HCT116 (cell line): ENCODE data around the gene ARHGAP5. TPM values are rescaled to one million over a fixed set of nuclear protein-coding genes. Genes with fewer than 3 reads are reported as not detected.

Experiments used
- ATAC-seq: fragments of 200-7000 bp; cut with Tn5 transposase; 2 replicates; pipeline ENCODE4 v1.9.1; 2020; ENCODE audit warnings: mild to moderate bottlenecking, moderate library complexity
- BruUV-seq: library from RNA; stranded (reverse); fragments of 400-500 nt; replicated peaks from 2 replicates; lab custom pipeline; 2021; lab: Mats Ljungman, UMichigan
- CTCF ChIA-PET: fragments of 300-600 bp; sonication (Branson Sonifier 250); formaldehyde crosslinking; loops from one replicate; lab custom pipeline; 2021; ENCODE audit warnings: antibody characterized with exemption; lab: Charles Lee
- POLR2A ChIA-PET: fragments of 300-600, 350-600 bp; sonication (Branson Sonifier 250); formaldehyde crosslinking; loops from one replicate; lab custom pipeline; 2021; ENCODE audit warnings: antibody characterized with exemption; lab: Charles Lee
- RAD21 ChIA-PET, 2 experiments: fragments of 300-600 bp; sonication (Branson Sonifier 250); formaldehyde crosslinking; loops; one replicate each; lab custom pipeline; 2023; ENCODE audit warnings: low total read pairs in 2 of 2; ENCODE audit not compliant: uncharacterized antibody in 2 of 2, unreplicated experiment in 2 of 2, low non-redundant PET in 1 of 2; lab: Charles Lee
- DNase-seq: peaks from one replicate; pipeline ENCODE4 v3.0.0-alpha.2; 2010; ENCODE audit warnings: low read depth, low spot score
- H2AFZ ChIP-seq: fragments of 200-600 bp; shearing (Covaris generic), sonication (generic); 2 replicates; pipeline ENCODE4 v1.6.1; 2017; ENCODE audit warnings: low read depth, mixed run types, mixed read lengths, antibody characterized with exemption, low read length; ENCODE audit not compliant: poor library complexity, severe bottlenecking
- H3K27ac ChIP-seq: 2 replicates; pipeline ENCODE4 v1.5.1; 2012; ENCODE audit warnings: low read depth, low read length
- H3K27me3 ChIP-seq: fragments of 200-600 bp; sonication (generic); 2 replicates; pipeline ENCODE4 v1.6.1; 2016; ENCODE audit warnings: mixed run types, low read length, mixed read lengths; ENCODE audit not compliant: insufficient read depth
- H3K36me3 ChIP-seq, 2 experiments: fragments of 200-500 bp in 1 of 2; fragments of 200-600 bp in 1 of 2; sonication (Bioruptor generic) in 1 of 2; sonication (generic) in 1 of 2; 2 replicates each; pipeline versions ENCODE4 v1.5.1 to v1.6.1; 2014 to 2016; ENCODE audit warnings: low read length in 2 of 2, inconsistent platforms in 1 of 2, mixed read lengths in 1 of 2, mixed run types in 1 of 2; ENCODE audit not compliant: insufficient read depth in 2 of 2, control insufficient read depth in 1 of 2
- H3K4me1 ChIP-seq, 2 experiments: fragments of 200-600 bp in 1 of 2; sonication (generic) in 1 of 2; 2 replicates each; pipeline versions ENCODE4 v1.5.1 to v1.6.1; 2012 to 2017; ENCODE audit warnings: low read length in 2 of 2, inconsistent platforms in 1 of 2, mild to moderate bottlenecking in 1 of 2, mixed read lengths in 1 of 2, mixed run types in 1 of 2, moderate library complexity in 1 of 2; ENCODE audit not compliant: insufficient read depth in 2 of 2, control insufficient read depth in 1 of 2
- H3K4me2 ChIP-seq: fragments of 200-600 bp; sonication (generic); 2 replicates; pipeline ENCODE4 v1.6.1; 2017; ENCODE audit warnings: mixed run types, low read length, mixed read lengths
- H3K4me3 ChIP-seq, 2 experiments: fragments of 200-600 bp in 1 of 2; sonication (generic) in 1 of 2; replicated peaks in 1 of 2; 2 replicates each; pipeline ENCODE4 v1.5.1; 2011 to 2016; ENCODE audit warnings: low read length in 2 of 2, control low read depth in 1 of 2, low read depth in 1 of 2, mild to moderate bottlenecking in 1 of 2, mixed read lengths in 1 of 2, mixed run types in 1 of 2
- H3K79me2 ChIP-seq: fragments of 200-600 bp; sonication (generic); 2 replicates; pipeline ENCODE4 v1.6.1; 2017; ENCODE audit warnings: mild to moderate bottlenecking, mixed run types, low read length, moderate library complexity, mixed read lengths; ENCODE audit not compliant: insufficient read depth
- H3K9ac ChIP-seq: fragments of 200-600 bp; sonication (generic); 2 replicates; pipeline ENCODE4 v1.6.1; 2016; ENCODE audit warnings: low read length, mixed read lengths
- H3K9me2 ChIP-seq: fragments of 200-600 bp; sonication (generic), shearing (Covaris generic); 2 replicates; pipeline ENCODE4 v1.6.1; 2017; ENCODE audit warnings: mixed run types, mild to moderate bottlenecking, moderate library complexity; ENCODE audit not compliant: insufficient read depth
- H3K9me3 ChIP-seq, 2 experiments: fragments of 200-500 bp in 1 of 2; fragments of 200-600 bp in 1 of 2; sonication (Bioruptor generic) in 1 of 2; sonication (generic) in 1 of 2; 2 replicates each; pipeline ENCODE4 v1.6.1; 2014 to 2017; ENCODE audit warnings: low read length in 2 of 2, mixed read lengths in 2 of 2, inconsistent platforms in 1 of 2, low read depth in 1 of 2, mild to moderate bottlenecking in 1 of 2, mixed run types in 1 of 2, moderate library complexity in 1 of 2; ENCODE audit not compliant: control insufficient read depth in 1 of 2, insufficient read depth in 1 of 2
- H4K20me1 ChIP-seq: fragments of 200-600 bp; sonication (generic), shearing (Covaris generic); 2 replicates; pipeline ENCODE4 v1.6.1; 2017; ENCODE audit warnings: mixed run types, mild to moderate bottlenecking, moderate library complexity; ENCODE audit not compliant: insufficient read depth
- CBX3 ChIP-seq: IDR thresholded peaks from 2 replicates; pipeline ENCODE4 v1.6.1; 2012; ENCODE audit warnings: low read depth
- CEBPB ChIP-seq: IDR thresholded peaks from 2 replicates; pipeline ENCODE4 v1.6.1; 2012; ENCODE audit warnings: low read depth
- EGR1 ChIP-seq: IDR thresholded peaks from 2 replicates; pipeline ENCODE4 v1.6.1; 2012; ENCODE audit warnings: low read depth
- ELF1 ChIP-seq: IDR thresholded peaks from 2 replicates; pipeline ENCODE4 v1.6.1; 2012; ENCODE audit warnings: low read depth, borderline replicate concordance
- FOSL1 ChIP-seq: IDR thresholded peaks from 2 replicates; pipeline ENCODE4 v1.6.1; 2012; ENCODE audit warnings: low read depth
- JUND ChIP-seq: IDR thresholded peaks from 2 replicates; pipeline ENCODE4 v1.6.1; 2012
- POLR2A ChIP-seq: IDR thresholded peaks from 2 replicates; pipeline ENCODE4 v1.7.0; 2011; ENCODE audit warnings: borderline replicate concordance; ENCODE audit not compliant: insufficient read depth, insufficient read length; ENCODE audit errors: extremely low read depth
- RAD21 ChIP-seq: IDR thresholded peaks from 2 replicates; pipeline ENCODE4 v1.6.1; 2012; ENCODE audit warnings: low read depth, mild to moderate bottlenecking
- SP1 ChIP-seq: IDR thresholded peaks from 2 replicates; pipeline ENCODE4 v1.6.1; 2012; ENCODE audit warnings: low read depth
- SRF ChIP-seq: IDR thresholded peaks from 2 replicates; pipeline ENCODE4 v1.6.1; 2012; ENCODE audit warnings: low read depth
- TCF7L2 ChIP-seq: IDR thresholded peaks from 2 replicates; pipeline ENCODE4 v1.7.0; 2011; ENCODE audit warnings: borderline replicate concordance, inconsistent platforms; ENCODE audit not compliant: insufficient read depth, insufficient read length; ENCODE audit errors: extremely low read depth
- YY1 ChIP-seq: IDR thresholded peaks from 2 replicates; pipeline ENCODE4 v1.6.1; 2011; ENCODE audit warnings: low read length, low read depth, moderate library complexity, mild to moderate bottlenecking; ENCODE audit not compliant: insufficient replicate concordance; ENCODE audit errors: extremely low read depth
- ZFX ChIP-seq: fragments of 450-650 bp; IDR thresholded peaks from 2 replicates; pipeline ENCODE4 v1.6.1; 2017
- ZNF274 ChIP-seq: fragments of 200-500 bp; sonication (Bioruptor generic); IDR thresholded peaks from 2 replicates; pipeline ENCODE4 v1.6.1; 2014; ENCODE audit warnings: mild to moderate bottlenecking, low read depth, low read length, inconsistent platforms
- intact Hi-C: fragments of 100-400 bp; cut with micrococcal nuclease; formaldehyde crosslinking; loops from 2 replicates; pipeline ENCODE4 v1.10.0; 2022
- total RNA-seq: library from RNA; stranded (reverse); gene quantifications from one replicate; pipeline ENCODE4 v1.2.1, GENCODE V29; 2021; ENCODE audit not compliant: unreplicated experiment
- TF ChIP-seq, protein P1 (sequence below): IDR thresholded peaks from 2 replicates; pipeline ENCODE4 v1.6.1; 2011; ENCODE audit warnings: mild to moderate bottlenecking, low read length, moderate library complexity; ENCODE audit not compliant: insufficient replicate concordance; ENCODE audit errors: extremely low read depth
- TF ChIP-seq, protein P2 (sequence below): IDR thresholded peaks from 2 replicates; pipeline ENCODE4 v1.6.1; 2012
- TF ChIP-seq, protein P3 (sequence below), 3 experiments: fragments of 200-600 bp in 1 of 3; sonication (generic) in 1 of 3; IDR thresholded peaks in 2 of 3; conservative IDR thresholded peaks in 1 of 3; 2 replicates each; pipeline ENCODE4 v1.5.1; 2012 to 2017; ENCODE audit warnings: low read depth in 2 of 3, low read length in 2 of 3, antibody characterized with exemption in 1 of 3, borderline replicate concordance in 1 of 3, control low read depth in 1 of 3, mild to moderate bottlenecking in 1 of 3, mixed read lengths in 1 of 3, mixed run types in 1 of 3, moderate library complexity in 1 of 3; ENCODE audit not compliant: insufficient read depth in 1 of 3
- TF ChIP-seq, protein P4 (sequence below): IDR thresholded peaks from 2 replicates; pipeline ENCODE4 v1.6.1; 2012

Gene ARHGAP5
- total RNA-seq, 1 experiment from 2014 or later: 66.7 TPM

- no peaks in the 10 kb centered on the region for H3K36me3 ChIP-seq
- ChIA-PET CTCF (no interaction called here), RAD21 (no interaction called here), POLR2A (no interaction called here)
- H3K27ac ChIP-seq: no peak overlapping the region
- no TSS peak for BruUV-seq
- no peak for ATAC-seq
- H3K4me2 ChIP-seq: no peak overlapping the region
- H3K27me3 ChIP-seq: no peaks in the 10 kb centered on the region
- peaks cover 97% of the 10 kb centered on the region for H3K79me2 ChIP-seq
- no peak overlapping the region for H3K4me3 ChIP-seq
- H3K9me3 ChIP-seq: no peaks in the 10 kb centered on the region
- no peaks in the 10 kb centered on the region for H3K9me2 ChIP-seq
- no peak for DNase-seq
- H4K20me1 ChIP-seq: peaks cover 3% of the 10 kb centered on the region; the same call in 1 of the 2 replicates
- intact Hi-C loops: no loop called here
- no peaks in the 10 kb centered on the region for H3K4me1 ChIP-seq
- H2AFZ ChIP-seq: no peak overlapping the region
- no peak overlapping the region for H3K9ac ChIP-seq
- no peak for TF ChIP-seq SP1
- TF ChIP-seq CEBPB: no peak
- no peak for TF ChIP-seq ZFX
- no peak for TF ChIP-seq FOSL1
- TF ChIP-seq, protein P1, sequence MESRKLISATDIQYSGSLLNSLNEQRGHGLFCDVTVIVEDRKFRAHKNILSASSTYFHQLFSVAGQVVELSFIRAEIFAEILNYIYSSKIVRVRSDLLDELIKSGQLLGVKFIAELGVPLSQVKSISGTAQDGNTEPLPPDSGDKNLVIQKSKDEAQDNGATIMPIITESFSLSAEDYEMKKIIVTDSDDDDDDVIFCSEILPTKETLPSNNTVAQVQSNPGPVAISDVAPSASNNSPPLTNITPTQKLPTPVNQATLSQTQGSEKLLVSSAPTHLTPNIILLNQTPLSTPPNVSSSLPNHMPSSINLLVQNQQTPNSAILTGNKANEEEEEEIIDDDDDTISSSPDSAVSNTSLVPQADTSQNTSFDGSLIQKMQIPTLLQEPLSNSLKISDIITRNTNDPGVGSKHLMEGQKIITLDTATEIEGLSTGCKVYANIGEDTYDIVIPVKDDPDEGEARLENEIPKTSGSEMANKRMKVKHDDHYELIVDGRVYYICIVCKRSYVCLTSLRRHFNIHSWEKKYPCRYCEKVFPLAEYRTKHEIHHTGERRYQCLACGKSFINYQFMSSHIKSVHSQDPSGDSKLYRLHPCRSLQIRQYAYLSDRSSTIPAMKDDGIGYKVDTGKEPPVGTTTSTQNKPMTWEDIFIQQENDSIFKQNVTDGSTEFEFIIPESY: no peak
- no peak for TF ChIP-seq POLR2A
- TF ChIP-seq, protein P2, sequence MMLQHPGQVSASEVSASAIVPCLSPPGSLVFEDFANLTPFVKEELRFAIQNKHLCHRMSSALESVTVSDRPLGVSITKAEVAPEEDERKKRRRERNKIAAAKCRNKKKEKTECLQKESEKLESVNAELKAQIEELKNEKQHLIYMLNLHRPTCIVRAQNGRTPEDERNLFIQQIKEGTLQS: no peak
- TF ChIP-seq, protein P3, sequence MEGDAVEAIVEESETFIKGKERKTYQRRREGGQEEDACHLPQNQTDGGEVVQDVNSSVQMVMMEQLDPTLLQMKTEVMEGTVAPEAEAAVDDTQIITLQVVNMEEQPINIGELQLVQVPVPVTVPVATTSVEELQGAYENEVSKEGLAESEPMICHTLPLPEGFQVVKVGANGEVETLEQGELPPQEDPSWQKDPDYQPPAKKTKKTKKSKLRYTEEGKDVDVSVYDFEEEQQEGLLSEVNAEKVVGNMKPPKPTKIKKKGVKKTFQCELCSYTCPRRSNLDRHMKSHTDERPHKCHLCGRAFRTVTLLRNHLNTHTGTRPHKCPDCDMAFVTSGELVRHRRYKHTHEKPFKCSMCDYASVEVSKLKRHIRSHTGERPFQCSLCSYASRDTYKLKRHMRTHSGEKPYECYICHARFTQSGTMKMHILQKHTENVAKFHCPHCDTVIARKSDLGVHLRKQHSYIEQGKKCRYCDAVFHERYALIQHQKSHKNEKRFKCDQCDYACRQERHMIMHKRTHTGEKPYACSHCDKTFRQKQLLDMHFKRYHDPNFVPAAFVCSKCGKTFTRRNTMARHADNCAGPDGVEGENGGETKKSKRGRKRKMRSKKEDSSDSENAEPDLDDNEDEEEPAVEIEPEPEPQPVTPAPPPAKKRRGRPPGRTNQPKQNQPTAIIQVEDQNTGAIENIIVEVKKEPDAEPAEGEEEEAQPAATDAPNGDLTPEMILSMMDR (IDR thresholded peaks at IDR 0.05 in 2 of 3, conservative IDR thresholded peaks at IDR 0.05 in 1 of 3; ENCODE audit: borderline replicate concordance in 1 of 3, insufficient read depth in 1 of 3, low read depth in 2 of 3, low read length in 2 of 3): no peak
- TF ChIP-seq JUND: no peak
- no peak for TF ChIP-seq EGR1
- no peak for TF ChIP-seq ZNF274
- TF ChIP-seq RAD21: no peak
- TF ChIP-seq ELF1: no peak
- TF ChIP-seq SRF: no peak
- no peak for TF ChIP-seq TCF7L2
- TF ChIP-seq, protein P4, sequence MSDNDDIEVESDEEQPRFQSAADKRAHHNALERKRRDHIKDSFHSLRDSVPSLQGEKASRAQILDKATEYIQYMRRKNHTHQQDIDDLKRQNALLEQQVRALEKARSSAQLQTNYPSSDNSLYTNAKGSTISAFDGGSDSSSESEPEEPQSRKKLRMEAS: no peak
- TF ChIP-seq YY1: no peak
- TF ChIP-seq CBX3: no peak
- TF ChIP-seq, all 23 proteins: peak for 0
Observed at GRCh38 chr14:32109676-32110547, 32.8 kb downstream of the ARHGAP5 start.
